Measurements from ENCODE around the gene SNX20. TPM values are rescaled to one million over a fixed set of nuclear protein-coding genes. Genes with fewer than 3 reads are reported as not detected.

SNX20 gene
- total RNA-seq, 1 donor from 2014 or later: 0.53 TPM

DNA sequence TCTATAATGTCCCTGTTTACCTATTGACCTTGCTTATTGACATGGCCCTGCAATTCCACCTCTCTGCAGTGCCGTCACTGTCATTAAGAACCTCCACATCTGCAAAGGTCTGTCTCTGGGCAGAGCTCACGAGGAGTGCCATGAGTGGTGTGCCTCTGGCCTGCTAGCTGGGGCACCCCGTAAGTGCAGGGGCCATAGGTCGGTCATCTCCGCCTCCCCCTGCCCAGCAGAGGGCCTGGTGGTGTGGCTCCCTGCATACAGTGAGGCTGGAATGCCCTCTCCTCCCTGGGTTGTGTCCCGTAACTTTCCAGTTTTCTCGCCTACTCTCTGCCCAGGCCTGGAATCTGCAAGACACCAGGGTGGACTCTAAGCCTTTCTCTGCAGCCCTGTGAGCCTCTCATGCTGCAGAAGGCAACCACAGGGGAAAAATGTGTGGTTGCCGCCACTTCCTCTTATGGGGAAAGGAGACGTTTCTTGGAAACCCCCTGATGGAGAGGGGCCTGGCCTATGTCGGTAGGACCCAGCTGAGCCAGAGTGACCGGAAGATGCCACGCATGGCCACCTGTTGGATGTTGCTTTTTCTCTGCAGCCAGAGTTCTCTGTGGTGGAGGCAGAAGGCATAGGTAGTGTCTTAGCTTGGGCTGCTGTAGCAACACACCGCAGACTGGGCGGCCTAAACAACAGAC lies 2.7 kb upstream of the SNX20 start:
- ATAC-seq (no peak), DNase-seq (ENCODE audit: low spot score) (no peak)

DNA sequence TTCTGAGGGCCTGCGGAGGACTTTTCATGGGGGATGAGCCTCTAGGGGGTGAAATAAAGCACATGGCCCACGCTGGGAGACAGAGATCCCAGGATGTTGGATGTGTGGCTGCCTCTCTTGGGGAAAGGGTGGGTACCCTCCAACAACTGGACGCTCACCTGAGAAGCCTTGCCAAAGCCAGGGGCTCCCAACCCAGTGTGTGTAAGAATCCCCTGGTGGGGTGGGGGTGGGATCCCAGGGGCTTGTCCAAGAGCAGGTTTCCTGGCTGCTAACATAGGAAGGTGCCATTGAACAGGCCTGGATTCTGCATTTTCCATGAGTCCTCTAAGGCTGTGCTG lies 587 bp downstream of the SNX20 start:
- no peak for ATAC-seq
- DNase-seq (ENCODE audit: low spot score): no peak

DNA sequence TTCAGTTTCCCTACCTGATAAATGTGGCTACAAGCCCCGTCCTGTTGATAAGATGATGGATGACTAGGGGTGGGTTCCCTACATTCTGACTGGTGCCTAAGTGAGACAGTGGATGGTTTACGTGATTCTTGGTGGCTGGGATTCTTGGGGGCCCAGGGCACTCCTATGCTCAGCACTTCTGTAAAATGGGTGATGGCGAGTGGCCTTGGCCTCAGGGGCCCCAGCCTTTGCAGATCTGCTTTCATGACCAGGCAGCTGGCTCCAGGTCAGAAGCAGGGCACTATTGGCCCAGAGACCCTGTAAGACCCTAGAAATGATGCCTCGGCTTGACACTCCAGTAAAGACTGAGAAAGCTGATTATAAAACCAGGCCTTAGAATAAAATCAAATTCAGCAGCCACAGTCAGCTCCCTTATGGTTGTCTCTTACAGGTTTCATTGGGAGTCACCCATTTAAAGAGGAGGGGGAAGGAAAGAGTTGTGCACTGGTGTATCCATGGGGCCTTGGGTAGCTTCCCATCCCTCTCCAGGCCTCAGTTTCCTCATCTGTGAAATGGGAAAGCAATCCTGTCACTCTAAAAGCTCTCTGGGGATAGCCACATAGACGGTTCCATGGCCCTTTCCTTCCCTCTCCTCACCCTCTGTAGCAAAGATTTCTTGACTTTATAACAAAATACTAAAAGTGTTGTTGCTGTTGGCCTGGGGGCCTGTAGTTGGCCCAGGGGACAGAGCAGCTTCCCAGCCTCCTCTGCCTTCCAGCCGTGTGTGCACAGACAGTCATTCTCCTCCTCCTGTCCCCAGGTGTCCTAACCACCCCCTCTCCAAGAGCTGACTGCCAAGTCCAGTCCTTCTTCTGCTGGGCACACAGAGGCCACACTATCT lies 1.2 kb downstream of the SNX20 start:
- no peak for DNase-seq (ENCODE audit: low spot score)
- no peak for ATAC-seq

DNA sequence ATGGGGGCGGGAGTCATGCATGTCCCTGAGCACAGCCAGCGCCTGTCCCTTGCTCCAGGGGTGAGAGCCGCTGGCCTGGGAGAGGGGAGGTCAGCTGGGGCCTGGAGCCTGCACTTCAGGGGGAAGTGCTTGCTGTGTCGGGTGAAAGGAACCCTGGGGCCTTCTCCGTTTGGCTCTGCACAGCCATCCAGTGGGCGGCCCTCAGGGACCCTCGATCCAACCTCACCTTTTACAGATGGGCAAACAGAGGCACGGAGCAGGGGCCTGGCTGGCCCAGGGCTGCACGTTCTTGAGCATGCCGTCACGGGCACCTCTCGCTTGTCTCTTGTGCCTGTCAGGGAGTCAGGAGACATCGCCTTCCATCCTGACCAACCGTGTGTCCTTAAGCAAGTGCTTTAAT lies 1.8 kb downstream of the SNX20 start:
- DNase-seq (ENCODE audit: low spot score) (no peak), ATAC-seq (no peak)

DNA sequence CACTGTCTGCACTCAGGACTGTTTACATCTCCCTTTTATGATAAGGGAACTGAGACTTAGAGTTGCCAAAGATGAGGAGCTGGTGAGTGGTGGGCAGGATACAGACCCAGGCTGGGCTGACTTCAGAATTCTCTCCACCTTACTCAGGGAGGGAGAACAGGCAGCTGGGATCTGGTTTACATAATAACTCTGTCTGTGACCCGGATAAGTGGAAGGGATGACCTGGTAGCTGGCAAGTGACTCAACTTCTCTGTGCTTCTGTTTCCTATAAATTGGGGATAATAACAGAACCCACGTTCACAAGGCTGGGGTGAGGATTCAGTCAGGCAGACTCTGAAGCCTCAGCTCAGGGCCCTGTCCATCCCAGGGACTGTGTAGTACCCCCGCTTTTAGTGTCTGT lies 2.6 kb downstream of the SNX20 start:
- no peak for DNase-seq (ENCODE audit: low spot score)
- no peak for ATAC-seq

DNA sequence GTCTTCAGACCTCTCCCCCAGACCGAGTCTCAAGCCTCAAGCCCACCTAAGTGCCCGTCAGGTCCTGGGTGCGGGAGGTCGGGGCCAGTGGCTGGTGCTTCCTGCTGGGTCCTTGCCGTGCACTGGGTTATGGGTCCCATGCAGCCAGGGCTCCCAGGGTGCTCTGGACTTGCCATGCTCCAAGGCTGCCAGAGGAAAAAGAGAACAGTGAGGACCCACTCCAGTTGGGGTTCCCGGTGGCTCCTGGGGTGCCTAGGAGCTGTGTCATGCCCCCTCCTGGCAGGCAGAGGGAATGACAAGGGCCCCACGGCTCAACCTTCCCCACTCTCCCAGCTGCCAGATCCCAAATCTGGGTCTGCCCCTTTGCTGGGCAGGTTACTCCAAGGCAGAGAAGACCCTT lies 3.8 kb downstream of the SNX20 start:
- peak; percentile 52 for ATAC-seq
- no peak for DNase-seq (ENCODE audit: low spot score)

DNA sequence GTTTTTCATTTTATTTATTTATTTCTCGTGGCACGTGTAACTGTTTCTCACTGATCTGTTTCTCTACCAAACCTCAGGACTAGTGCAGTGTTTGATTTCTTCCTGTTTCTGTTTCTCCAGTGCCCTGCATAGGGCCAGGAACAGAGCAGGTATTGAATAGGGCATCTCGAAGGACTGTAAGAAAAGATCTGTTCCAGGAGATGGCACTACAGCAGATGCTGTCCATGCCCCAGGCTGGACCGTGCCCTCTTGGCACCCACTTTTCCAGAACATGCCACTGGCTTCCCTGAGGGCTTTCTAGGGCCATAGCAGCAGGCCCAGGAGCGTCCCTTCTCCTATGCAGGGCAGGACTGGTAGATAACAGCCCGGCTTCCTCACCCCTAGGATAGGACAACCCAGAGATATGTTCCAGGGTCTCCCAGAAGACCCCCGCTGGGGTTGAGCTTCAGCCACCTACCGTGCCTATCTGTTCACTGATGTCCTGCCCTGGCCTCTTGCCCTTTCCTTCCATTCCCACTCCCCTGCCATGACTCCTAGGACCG lies 4.4 kb downstream of the SNX20 start:
- ATAC-seq (peak; percentile 76), DNase-seq (ENCODE audit: low spot score) (no peak)

DNA sequence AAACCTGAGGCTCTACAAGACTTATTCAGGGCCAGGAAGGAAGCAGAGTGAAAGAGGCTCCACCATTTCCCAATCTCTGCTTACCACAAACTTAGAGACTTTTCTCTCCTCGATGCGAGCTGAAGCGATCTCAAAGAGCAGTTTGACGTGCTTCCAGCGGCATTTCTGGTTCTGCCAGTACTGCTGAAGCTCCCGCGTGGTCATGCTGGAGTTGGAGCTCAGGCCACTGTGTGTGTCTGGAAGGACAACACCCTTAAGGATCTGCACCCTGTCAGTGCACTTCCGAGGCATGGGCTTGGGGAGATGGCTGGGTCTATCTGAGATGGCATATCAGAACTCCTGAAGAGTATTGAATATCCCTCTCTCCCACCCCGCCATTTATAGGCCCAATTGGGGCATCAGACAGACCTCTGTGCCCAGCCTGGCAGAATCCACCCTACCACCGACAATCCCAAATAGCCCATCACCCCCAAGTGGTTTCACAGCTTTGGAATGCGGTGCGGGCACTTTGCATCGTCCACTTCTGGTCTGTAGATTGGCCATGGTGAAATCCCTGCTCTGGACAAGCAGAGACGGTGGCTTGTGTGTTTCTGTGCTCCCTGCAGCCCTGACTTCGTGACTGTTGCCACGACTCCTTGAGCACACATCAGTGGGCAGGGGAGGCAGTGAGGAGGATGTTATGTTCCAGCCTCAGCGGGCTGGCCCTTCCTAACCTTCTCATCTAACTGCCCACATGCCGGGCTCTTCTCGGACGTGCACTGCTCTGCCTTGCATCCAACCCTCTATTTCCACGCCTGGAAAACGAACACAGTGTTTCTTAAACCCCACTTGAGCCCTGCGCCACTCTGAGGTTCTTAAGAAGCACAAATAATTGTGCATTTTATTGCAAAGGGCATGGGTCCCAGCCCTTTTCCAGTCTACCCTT lies 5.2 kb downstream of the SNX20 start:
- no peak for ATAC-seq
- DNase-seq (ENCODE audit: low spot score): no peak

DNA sequence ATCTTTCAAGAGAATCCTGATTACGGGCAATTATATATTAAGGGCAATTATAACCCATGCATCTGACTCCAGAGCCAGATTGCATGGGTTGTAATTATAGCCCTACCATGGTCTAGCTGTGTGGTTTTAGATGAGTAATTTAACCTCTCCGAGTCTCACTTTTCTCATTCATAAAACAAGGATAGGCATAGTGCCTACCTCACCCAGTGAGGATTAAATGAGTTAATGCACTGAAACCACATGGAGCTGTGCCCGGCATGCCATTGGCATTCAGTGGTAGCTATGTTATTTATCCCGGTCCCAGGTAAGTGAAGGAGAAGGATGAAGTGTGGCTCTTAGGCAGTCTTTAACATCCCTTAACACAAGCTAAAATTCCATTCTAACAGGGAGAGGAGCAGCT lies 6.3 kb downstream of the SNX20 start:
- ATAC-seq: no peak
- DNase-seq (ENCODE audit: low spot score): no peak

DNA sequence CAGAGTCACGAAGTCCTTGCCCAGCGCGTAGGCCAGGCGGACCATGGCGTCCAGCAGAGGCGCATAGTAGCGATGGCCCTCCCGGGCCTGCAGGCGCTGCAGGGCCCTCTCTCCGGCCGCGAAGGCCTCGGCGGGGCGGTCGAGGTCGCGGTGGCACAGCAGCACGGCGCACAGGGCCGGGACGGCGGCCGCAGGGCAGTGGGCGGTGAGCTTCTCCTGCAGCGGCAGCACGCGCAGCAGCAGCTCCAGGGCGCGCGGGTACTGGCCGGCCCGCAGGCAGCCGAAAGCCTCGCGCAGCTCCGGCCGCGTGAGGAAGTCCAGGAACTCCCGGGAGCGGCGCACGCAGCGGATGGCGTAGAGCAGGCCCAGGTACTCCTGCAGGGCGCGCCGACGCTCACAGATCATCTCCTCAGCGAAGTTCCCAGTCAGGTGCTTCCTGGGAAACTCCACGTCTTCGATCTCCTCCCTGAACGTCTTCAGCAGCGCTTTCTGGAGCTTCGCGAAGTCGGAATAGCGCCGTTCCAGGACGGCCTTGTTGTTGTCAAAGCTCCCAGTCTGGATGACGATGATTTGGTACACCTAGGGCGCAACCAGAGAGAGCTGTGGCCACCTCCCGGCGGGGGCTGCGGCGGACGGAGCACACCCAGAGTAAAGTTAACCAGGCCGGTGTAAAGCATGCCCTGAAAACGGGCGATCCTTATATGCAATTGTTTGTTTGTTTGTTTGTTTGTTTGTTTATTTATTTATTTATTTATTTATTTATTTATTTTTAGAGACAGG lies 7.4 kb downstream of the SNX20 start:
- no peak for DNase-seq (ENCODE audit: low spot score)
- ATAC-seq: no peak

DNA sequence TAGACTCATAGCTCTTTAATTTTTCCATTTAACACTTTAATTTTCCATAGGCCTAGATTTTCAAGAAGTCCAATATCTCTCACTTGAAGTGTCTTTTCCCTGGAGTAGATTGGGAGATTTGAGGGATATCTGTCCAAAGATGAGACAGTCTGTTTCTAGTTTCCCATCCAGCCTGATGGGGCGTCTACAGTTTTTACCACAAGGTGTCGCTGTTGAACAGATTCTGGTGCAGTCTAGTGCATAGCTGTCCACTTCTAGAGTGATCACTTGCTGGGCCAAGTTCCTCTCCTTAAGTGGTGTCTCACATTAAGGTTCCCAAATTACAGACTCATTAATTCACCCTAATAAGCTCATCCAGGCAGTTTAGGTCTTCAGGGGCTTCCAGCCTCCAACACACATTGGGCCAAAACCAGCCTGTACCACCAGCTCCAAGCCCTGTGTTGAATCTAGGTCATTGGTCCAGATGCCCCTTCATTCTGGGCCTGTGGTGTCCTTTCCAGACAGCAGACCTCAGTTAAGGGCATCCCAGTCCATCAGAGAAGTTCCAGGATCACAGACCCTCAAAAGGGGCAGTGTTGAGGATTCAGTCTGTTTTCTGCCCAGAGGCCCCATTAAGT lies 9.4 kb downstream of the SNX20 start:
- DNase-seq (ENCODE audit: low spot score) (no peak), ATAC-seq (no peak)

DNA sequence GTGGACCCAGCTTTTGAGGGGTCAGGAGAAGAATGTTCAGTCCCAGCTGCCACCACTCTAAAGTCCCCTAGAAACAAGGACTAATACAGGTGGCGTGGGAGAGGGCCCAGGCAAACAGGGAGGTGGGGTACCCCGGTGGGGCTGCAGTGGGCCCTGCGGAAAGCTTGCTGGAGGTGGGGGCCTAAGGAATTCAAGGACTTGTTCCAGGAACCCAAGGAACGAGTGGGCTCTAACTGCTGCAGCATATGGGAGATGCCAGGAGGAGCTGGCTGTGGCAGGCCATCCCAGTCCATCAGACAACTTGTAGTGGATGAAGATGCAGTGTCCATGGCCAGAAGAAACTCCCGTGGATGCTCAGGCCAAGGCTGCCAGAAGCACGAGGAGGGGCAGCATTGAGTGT lies 10.6 kb downstream of the SNX20 start:
- DNase-seq (ENCODE audit: low spot score): no peak
- ATAC-seq: no peak

DNA sequence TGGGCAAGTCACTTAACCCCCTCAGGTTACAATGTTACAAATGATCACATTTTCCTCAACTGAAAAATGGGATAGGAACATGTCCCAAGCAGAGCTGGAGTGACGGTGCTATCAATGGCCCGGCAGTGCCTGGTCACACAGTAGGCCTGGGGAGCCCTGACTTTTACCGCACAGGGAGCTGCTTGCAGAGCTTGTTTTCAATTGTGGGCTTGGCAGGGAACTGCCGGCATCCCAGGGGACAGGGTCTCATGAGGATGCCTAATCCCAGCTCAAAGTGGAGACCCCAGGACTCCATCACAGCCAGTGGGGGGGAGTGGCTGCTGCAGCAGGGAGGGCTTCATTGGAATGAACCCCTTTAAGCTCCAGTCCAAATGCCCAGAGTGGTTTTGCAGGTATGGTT lies 11.4 kb downstream of the SNX20 start:
- DNase-seq (ENCODE audit: low spot score) (no peak), ATAC-seq (no peak)

DNA sequence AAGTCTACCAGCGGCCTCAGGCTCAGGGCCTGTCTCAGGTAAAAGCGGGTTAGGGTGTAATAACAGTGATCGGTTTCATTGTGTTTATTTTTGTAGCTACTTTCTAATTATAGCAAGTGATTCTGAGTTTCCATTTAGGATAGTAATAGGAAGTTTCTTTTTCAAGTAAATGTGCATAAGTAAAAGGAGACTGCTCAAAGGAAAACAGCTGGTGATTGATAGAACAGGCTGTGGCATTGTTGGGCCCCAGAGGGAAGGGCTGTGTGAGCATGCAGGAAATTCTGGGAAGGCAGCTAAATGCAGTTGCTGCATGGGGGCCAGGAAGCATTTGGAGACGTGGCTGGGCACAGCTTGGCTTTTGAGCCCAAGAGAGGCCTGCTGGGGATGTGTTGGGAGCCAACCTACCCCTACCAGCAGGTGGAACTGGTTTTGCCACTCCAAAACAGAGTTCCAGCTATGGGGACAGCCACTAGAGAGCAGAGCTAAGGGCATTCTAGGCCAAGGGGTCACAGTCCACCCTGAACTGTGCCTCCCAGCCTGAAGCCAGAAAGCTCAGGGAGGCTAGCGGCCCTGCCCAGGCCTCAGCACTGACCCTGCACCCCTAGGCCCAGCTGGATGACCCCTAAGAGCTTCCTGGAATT lies 12.6 kb downstream of the SNX20 start:
- ATAC-seq: peak; percentile 91
- DNase-seq (ENCODE audit: low spot score): peak; percentile 72

DNA sequence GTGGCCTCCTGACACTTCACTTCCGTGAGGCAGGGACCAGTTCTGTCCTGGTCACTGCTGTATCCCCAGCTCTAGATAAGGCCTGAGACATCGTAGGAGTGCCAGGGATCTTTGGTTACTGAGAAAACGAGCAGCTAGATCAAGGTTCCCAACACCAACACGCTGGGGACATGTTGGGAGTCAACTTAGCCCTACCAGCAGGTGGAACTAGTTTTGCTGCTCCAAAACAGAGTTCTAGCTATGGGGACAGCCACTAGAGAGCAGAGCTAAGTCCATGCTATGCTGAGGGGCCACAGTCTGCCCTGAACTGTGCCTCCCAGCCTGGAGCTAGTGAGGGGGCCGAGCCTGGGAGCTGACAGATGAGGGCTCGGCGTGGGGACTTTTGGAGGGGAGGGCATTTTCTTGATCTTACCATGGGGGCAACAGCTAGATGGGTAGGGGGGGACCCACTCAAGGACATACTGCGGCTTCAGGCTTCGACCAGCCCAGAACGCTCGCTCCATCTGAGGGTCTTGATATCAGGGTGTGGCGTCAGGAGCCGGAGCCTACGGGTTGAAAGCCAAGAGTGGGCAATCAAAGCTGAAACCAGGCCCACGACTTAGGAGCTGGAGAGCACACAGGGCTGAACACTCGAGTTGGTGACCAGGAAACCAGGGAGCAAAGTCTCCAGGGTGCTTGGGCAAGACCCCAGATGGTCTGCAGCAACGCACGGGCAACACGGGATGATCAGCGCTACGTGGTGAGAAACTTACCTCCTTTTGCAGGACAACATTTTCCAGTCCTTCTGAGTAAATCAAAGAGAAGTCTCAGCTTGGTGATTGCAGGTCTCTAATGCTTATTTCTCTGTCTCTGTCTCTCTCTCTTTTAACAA lies 13.4 kb downstream of the SNX20 start:
- peak; percentile 23 for ATAC-seq
- DNase-seq (ENCODE audit: low spot score): no peak

DNA sequence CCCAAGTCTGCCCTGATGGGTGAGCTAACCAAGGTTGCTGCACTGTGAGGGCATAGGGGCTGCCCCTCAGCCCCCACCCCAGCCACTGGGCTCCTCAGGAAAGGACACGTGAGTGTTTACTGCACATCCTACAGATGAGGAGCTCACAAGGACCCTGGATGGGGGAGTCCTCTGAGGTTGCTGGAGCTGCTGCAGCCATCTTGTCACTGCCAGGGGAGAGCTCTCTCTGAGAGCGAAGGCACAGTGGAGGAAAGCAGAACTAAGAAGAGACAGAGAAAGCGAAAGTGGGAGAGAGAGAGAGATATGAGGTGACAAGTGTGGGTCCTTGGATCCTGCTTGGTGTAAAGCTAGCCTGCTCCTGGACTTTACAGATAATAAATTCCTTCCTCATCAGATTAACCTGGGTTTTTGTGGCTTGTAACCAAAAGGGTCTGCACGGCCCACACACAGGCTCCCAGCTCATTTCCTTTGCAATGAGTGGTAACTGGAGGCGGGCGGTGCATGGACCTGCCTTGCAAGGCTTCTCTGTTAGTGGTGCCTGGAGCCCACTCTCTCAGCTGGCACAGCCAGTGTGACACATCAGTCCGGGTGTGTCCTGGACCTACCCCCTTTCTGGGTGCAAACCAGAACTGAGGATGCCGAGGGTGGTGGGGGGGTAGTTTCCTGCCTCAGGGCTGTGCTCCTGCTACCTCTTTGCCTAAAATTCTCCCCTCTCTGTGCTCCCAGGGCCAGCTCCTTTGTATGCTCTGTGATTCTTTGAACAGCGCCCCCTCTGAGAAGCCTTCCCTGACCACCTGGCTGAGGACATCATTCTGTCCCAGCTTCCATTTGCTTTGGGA lies 14.2 kb downstream of the SNX20 start:
- ATAC-seq (no peak), DNase-seq (ENCODE audit: low spot score) (no peak)

DNA sequence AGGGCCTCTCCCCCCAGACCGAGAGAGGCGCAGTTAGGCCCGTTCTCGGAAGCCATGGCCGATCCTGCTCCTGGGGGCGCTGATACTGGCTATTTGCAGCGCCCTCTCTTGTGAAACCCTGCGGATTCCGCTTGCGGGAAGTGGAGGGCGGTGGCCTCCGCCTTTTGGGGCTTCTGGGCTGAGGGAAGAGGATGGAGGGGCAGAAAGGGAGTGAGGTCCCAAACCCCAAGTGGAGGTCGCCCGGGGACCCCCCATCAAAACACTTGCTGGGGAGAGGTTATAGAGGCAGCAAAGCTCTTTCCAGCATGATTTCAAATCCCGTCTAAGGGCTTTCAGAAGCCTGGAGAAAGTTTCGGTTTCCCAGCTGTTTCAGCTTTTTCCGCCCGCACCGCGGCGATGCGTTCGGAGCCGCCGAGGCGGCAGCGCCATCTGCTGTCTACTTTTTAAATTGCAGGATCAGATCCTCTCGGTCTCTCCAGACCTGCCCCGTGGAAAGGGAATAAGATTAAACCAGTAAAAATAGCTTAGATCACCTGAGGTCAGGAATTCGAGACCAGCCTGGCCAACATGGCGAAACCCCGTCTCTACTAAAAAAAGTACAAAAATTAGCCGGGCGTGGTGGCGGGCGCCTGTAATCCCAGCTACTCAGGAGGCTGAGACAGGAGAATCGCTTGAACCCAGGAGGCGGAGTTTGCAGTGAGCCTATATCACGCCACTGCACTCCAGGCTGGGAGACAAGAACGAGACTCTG lies 15.8 kb downstream of the SNX20 start:
- peak; percentile 82 for DNase-seq (ENCODE audit: low spot score)
- peak; percentile 84 for ATAC-seq

Data from left lobe of liver (tissue), 2 donors.